Activated CD8-positive, alpha-beta memory T cell treated with anti-CD3 and anti-CD28 coated beads, Interleukin-2, amount 50 U/mL, for 24 hours (primary cell): ENCODE results near the gene NR3C2.

Experiments used
- DNase-seq: peaks from one replicate; pipeline ENCODE4 v3.0.0-alpha.2; 2020; ENCODE audit errors: extremely low read depth

NR3C2 gene

DNA sequence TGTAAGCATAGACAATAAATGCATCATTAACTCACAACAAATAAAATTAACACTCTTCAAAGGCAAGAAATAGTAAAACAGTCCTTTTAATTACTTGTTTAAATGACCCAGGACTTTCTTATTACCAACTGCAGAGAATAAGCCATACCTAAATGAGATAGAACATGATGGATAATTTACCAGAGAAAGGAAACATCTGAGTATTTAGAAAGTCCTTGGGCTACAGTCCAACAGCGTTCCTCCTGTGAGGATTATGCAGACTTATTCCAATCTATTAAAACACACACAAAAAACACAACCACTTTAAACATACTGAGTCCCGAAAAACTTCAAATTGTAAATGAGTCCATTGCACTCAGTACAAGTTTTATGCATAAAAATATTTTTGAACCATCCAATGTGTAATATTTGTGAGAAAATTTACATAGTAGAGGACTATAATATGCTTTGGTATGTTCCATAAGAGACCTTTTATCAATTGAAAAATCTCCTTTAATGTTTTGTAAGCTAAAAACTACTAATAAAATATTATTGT is 129.2 kb downstream of the NR3C2 start:
- DNase-seq = no peak

- DNase-seq = no peak
Observed at GRCh38 chr4:148311526-148311925, 130.7 kb downstream of the NR3C2 start.

DNA sequence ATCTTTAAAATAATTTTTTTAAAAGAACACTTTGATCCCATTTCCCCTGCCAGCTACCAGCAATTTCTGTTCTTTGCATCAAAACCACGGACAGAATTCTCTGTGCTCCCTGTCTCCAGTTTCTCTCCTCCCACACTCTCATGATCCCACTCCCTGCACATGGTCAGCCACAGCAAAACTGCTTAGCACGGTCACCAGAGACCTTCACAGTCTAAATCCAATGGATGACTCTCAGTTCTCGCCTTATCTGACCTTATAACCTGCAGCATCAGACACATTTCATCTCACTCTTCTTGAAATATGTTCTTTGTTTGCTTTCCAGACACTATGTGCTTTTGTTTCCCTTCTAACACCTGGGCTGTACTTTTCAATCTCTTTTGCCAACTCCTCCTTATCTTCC is 131.5 kb downstream of the NR3C2 start:
- no peak for DNase-seq

DNA sequence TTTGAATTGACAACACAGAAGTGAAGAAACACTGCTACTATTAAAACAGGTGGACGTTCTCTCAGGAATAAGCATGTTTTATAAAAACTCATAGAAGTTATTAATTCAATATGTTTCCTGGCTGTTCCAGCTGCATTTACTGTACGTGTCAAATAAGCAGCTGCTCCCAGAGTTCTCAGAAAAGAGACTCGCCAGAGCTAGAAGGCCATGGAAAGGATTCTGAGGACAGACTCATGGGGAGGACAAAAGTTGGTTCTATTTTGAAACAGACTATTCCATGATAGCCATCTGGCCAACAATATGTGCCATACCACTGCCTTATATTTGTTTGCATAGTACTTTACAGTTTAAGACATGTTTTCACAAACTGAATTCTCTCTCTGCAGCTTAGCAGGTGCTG is 136.5 kb downstream of the NR3C2 start:
- no peak for DNase-seq

DNA sequence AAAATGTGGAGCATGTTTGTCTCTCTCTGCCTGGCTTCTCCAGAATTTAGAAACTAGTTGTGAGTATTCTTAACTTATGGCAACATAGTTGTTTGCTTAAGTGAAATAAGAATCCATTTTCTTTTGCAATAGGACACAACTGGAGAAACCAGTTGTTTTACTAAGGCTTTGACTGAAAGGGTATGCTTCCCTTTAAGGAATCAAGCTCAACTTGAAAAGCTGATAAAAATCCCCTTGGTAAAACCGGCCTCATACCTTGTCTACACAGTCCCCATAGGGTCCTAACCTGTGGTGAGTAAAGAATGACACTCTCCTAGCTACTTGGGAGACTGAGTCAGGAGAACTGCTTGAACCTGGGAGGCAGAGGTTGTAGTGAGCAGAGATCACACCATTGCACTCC is 139.8 kb downstream of the NR3C2 start:
- DNase-seq = no peak

DNA sequence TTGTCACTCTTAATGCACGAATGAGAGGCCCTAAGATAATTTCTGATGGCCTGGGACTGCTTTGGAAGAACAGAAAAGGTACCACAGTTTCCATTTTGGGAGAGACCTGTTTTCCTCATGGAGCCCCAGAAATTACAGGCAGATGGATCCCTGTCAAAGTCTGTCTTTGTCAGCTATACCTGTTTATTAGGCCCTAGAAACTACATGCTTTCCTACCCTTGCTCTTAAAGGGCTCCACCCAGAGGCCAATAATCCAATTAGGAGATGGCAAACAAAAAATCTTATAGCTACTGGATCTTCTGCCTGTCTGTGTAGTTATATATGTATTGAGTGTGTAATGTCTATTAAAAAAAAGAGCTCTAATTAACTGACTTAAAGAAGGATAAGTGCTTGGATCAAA is 141.3 kb downstream of the NR3C2 start:
- no peak for DNase-seq

GRCh38 chr4:148299337-148299736 is 142.9 kb downstream of the NR3C2 start:
- DNase-seq = no peak

- DNase-seq = no peak
Observed at GRCh38 chr4:148296498-148296897, 145.7 kb downstream of the NR3C2 start.

DNA sequence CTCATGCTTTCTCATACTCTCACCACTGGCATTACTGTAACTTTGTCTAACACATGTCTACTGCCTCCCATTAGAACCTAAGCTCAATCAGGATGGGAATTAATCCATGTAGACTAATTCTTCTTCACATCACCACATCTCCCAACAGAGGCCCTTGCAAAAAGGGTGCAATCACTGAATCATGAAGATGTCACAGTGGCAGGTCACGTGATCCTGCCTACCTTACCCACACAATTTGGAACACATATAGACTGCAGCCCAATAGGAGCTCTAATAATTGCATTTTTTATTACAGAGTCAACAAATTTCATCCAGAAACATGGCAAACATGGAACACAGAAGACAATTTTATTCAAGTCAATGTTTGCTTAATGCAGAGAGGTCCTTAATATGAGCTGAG is 146.6 kb downstream of the NR3C2 start:
- no peak for DNase-seq

DNA sequence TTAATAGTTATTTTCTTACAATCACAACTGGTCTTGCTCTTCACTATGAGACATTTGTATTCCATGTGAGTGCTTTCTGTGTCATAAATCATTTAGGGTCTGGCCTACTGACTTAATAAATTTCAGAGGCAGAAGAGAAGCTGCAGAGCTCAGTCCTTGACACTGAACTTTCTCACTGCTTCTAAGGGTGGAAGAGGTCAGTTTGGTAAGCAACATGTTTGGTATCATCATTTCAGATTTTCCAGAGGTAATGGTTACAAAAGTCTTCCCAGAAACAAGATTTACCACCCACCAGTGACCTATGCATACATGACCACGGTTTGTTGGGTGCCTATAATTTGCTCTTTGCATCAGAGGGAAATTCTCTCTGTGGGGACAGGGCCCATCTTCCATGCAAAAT is 148.6 kb downstream of the NR3C2 start:
- DNase-seq = no peak

- no peak for DNase-seq
Observed at GRCh38 chr4:148292686-148293085, 149.5 kb downstream of the NR3C2 start.

DNA sequence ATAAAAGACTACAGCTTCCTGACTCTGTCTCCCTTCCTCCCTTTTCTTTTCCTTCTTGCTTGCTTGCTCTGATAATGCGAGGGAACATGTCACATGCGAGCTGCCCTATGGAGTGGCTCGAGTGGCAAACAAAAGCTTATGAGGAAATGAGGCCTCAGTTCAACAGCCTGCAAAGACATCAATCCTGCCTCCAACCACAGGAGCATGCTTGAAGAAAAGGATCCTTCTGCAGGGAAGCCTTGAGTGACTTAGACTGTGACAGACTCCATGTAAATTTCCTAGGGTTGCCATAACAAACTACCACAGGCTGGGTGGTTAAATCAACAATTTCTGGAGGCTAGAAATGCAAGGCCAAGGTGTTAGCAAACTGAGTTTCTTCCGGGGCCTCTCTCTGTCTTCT is 152.5 kb downstream of the NR3C2 start:
- DNase-seq = no peak

- DNase-seq = no peak
Observed at GRCh38 chr4:148288448-148288847, 153.8 kb downstream of the NR3C2 start.

GRCh38 chr4:148287111-148287510 is 155.1 kb downstream of the NR3C2 start:
- DNase-seq = no peak

DNA sequence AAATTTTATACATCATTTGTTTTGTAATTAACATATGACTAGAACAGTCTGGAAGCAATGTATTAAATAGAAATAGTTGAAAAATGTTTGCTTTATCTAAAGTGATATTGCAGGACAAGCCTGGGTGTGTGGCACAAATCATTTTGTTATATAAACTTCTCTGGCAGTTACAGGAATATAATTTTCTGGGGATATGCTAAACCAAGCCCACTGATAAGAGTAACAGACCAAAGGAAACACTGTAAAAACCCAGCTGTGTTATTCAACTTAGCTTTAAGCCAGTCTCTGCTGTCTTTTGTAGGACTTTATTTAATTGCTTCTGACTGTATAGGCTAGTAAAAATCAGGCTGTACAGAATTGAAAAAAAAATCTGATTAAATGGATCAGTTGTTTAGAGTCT is 156.2 kb downstream of the NR3C2 start:
- no peak for DNase-seq

DNA sequence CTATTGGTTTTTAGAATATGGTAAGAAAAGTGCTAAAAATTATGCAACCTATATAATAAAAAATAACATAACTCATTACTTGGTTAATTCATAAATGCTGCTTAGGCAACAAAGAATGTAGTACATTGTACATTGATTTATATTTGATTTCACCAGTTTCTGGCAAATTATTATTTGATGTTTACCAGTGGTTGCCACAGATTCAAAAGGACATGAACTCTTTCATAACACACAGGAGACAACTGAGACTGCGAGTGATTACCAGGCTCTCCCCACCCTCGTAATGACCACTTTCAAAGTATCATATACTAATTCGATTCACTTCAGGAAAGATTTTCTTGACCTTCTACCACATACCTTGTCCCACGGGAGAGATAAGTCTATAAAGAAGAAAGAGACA is 158.5 kb downstream of the NR3C2 start:
- DNase-seq = no peak

- DNase-seq = no peak
Observed at GRCh38 chr4:148278310-148278709, 163.9 kb downstream of the NR3C2 start.

DNA sequence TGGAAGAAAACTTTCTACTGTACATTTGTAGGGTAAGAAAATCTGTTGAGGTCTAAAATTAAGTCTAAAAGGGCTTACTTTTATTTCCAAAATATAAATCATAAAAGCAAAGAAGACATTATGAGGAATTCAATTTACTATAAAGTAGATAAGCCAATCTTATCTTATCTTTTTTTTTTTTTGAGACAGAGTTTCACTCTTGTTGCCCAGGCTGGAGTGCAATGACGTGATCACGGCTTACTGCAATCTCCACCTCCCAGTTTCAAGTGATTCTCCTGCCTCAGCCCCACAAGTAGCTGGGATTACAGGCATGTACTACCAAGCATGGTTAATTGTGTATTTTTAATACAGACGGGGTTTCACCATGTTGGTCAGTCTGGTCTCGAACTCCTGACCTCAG is 166.9 kb downstream of the NR3C2 start:
- no peak for DNase-seq

- no peak for DNase-seq
Observed at GRCh38 chr4:148273501-148273986, 168.7 kb downstream of the NR3C2 start.

DNA sequence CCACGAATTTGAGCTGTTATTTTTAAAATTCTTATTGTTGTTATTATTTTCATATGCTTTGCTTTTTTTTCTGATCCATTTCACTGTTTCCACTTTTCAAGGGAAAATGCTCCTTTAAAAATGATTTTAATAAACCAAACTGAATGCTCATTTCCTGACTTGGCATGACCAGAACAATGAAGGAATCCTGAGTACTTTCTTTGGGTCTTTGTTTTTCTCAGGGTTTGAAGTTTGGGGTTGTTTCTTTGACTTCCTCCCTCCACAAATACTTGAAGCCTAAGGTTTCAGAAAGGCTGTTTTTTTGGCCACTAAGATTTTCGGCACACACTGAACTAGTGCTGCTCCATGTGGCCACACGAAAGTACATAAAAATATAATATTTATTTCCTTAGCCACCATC is 171.0 kb downstream of the NR3C2 start:
- no peak for DNase-seq

DNA sequence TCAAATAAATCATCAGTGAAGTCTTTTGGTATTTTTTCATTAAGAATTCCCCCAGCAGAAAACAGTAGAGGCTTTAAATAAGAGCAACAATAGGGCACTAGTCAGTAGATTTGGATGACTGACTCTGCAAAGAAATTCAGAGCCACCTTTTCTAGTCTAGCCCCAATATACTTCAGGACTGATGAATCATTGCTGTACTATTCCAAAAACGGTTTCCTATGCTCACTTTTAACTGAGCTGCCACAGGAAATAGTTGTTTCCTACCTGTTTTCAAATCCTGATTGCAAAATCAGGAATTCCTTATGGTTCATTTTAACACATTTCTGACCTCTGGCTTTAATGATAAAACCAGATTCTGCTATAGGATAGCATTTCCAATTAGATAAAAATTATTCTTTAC is 171.6 kb downstream of the NR3C2 start:
- no peak for DNase-seq

DNA sequence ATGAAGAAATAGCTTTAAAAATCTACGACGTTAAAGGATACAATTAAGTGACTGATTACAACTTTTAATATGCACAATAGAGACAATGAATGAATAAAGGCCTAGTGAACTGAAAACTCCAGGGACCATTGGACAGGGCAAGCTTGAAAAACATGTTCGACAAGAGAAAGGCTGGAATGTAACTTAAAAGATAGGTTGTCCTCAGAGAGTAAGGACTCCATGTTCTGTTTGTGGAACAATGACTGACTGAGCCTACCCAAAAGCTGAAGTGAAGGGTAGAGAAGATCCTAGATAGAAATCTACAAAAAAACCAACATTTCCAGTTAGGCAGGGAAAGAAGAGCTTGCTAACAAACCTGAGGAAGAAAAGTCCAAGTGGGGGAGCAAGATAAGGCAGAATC is 173.4 kb downstream of the NR3C2 start:
- DNase-seq = no peak

DNA sequence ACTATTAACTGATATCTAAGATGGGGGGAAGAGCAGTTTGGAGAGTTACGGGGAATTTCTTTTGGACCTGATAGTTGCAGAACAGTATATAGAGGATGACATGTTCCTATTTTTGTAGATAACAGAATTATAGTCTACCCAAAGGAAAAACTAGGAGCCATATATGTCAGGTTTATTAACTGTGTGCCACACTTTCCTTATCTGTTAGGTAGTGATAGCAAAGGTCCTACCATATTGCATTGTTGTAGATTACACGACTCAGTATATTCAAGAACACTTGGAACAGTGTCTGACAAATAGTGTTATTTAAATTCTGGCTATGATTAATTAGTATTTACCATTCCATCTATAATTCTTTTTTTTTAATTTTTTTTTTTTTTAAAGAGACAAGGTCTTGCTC is 175.3 kb downstream of the NR3C2 start:
- DNase-seq = no peak

DNA sequence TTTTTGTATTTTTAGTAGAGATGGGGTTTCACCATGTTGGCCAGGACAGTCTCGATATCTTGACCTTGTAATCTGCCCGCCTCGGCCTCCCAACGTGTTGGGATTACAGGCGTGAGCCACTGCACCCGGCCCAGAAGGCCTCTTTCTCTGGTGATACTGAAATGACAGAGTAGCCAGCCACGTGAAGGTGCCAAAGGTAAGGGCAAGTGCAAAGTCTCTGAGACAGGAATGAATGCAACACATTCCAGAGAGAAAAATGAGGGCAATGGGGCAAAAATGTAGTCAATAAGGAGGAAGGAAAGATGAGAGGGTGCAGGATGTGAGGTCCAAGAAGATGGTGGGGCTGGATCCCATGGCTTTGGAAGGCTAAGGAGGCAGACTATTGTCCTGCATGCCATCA is 176.0 kb downstream of the NR3C2 start:
- DNase-seq = no peak

DNA sequence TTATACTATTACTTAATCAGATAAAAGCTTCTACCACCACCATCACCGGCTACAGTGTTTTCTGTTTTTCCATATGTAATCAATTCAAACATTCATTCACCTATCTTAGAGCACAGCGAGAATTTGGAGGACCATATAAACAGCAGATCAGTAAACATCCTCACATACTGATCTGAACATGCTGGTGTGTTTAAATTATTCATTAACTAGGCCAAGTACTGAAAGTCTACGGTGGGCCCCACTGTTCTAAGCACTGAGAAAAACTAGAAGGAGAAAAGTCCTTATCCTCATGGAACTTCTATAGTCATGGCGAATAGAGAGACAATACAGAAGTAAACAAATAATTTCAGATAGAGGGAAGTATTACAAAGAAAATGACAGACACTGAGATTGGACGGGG is 176.6 kb downstream of the NR3C2 start:
- DNase-seq = no peak
